Right renal pelvis (tissue), 4 donors: ENCODE measurements around the gene ZNF419. TPM values are rescaled to one million over a fixed set of nuclear protein-coding genes. Genes with fewer than 3 reads are reported as not detected.
"Not testable (repeated sequence)": the region's sequence is repeated elsewhere in the genome, so short reads cannot be mapped to it uniquely, and the experiment has no call there.

Experiments
- DNase-seq, 4 donors: peaks; one replicate each; pipeline ENCODE4 v3.0.0-alpha.2; 2013; ENCODE audit warnings: low read depth in 4 of 4, low spot score in 3 of 4, missing footprints in 1 of 4
- polyA plus RNA-seq, 4 donors: library from polyadenylated mRNA; unstranded; fragments of 120-200 nt; gene quantifications; one replicate each; pipeline ENCODE4 v1.2.1, GENCODE V29; 2013; ENCODE audit not compliant: insufficient read length in 4 of 4

ZNF419 gene
- polyA plus RNA-seq, result 10 to 100 TPM; 17.4 to 24.3 (median 20.8) TPM

DNA sequence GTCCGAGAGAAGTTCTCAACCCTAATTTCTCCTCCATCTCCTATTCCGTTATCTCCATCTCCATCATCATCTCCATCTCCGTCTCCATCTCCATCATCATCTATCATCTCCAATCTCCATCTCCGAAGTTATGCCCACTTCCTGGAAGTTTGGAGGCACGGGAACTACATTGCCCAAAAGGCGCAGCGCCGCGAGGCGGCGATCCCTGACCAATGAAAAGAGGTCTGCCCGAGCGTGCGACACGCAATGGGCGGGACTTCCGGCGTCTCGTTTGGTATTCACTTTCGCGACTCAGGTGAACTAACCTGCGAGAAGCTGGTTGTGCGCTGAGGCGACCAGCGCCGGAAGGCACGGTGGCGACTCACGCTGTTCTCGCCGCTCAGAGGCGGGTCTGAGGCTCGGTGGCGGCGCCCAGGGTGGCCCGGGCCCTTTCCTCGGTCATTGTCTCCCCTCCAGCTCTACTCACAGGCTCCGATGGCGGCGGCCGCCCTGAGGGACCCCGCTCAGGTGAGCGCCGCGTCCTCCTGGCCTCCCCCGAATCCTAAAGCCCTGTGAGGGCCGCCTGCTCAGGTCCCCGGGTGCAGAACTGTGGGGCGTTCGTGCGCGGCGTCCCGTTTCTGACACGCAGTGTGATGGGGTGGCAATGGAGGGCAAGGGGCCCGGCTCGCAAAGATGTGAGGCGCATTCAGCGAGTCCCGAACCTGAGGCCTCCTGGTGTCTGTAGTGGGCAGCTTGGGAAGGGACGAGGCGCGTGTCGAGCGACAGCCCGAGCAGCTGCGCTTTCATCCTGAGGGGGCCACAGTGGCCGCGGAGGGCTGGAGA is at the start of gene ZNF419:
Gene ZNF419, plus strand, starts transcription at position 274 of the 822 bp plus-strand sequence. Its CDS starts 201 bp downstream, at position 475.
- DNase-seq, result peak; percentile 84 to 90 (median 86)

DNA sequence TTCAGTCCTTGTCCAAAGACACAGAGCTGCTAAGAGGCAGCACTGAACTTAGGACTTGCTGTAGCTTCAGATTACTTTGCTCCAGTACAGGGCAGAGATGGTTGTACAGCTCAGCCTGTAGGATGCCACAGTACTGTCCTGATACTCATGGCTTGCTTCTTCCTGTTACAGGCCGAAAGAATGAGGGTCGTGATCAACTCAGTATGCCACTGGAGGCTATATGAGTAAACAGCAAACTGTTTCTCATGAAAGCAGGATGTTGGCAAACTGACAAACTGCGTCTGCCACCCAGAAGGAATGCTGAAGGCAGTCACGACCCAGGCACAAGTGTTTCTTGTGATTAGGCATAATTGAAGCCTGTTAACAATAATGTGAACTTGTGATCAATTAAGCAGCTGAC is 49.6 kb upstream of the ZNF419 start:
- no peak for DNase-seq

DNA sequence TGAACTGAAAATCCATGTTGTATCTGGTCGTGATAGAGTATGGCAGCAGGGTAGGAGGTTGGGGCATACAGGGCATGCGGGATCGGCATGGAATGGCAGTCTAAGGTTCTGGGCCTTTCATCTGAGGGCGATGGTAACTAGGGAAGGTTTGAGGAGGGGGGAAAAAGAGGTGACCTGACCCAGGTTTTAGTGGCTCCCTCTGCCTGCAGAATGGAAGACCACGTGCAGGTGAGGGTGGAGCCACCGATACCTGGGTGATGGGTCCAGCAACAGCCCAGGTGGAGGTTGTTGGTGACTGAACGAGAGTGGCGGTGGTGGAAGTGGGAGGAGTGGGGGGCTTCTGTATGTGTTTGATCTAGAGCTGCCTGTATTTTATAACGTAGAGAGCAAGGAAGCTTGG is 48.6 kb upstream of the ZNF419 start:
- DNase-seq, result no peak

DNA sequence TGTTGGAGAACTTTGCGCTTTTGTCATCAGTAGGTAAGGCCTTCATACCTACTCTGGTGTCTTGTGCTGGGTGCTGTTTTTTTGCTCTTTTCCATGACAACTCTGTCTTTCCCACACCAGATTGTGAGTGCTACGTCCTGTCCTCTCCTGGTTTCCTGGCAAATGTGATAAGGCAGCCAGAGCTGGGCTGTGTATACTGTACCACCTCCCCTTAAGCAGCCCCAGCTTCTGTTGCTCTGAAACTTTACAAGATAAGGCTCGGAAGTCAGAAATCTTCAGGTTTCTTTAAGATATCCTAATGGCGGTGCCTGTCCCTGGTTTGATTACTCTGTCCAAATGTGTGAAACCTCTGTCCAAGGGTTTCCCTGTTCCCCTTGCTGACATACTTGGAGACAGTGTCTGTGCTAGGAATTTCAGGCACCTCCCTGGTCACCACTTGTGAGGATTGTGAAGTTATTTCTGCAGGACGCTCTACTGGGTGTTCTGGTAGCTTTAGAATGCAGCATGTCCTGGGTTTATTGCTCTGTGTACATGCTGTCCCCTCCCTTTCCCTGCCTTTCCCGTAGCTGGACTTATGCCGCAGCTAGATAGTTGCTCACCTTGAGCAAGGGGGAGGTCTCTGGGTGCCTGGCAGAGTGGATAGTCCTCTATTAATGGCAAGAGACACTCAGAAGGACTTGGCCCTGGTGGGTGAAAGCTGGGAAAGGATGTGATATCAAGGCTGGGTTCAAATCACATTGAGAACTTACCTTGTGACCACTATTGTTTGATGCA is 45.4 kb upstream of the ZNF419 start:
- no peak for DNase-seq

DNA sequence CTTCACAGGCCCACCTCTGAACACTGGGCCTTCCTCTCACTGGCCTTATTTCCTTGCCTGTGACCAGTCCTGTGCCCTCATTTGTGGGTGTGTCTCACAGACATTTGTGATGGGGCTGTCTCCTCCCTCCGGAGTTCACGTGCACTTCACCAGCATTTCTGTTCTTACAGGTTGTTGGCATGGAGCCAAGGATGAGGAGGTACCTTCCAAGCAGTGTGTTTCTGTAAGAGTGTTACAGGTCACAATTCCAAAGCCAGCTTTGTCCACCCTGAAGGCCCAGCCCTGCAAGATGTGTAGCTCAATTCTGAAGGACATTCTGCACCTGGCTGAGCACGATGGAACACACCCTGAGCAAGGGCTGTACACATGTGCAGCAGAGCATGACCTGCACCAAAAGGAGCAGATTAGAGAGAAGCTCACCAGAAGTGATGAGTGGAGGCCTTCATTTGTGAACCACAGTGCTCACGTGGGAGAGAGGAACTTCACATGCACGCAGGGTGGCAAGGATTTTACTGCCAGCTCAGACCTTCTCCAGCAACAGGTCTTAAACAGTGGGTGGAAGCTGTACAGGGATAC is 44.3 kb upstream of the ZNF419 start:
- DNase-seq, result no peak

DNA sequence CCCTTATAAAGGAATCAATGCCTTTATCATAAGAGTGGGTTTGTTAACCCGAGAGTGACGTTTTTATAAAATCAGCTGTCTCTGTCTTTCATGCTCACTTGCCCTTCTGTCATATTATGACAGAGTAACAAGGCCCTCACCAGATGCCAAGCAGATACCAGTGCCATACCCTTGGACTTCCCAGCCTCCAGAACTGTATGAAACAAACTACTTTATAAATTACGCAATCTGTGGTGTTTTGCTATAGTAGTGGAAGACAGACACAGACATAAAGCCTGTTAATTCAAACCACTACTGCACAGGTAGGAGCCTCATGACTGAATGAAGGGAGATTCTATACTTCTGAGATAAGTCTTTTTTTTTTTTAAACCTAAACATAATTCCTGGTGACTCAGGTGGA is 35.2 kb upstream of the ZNF419 start:
- no peak for DNase-seq

DNA sequence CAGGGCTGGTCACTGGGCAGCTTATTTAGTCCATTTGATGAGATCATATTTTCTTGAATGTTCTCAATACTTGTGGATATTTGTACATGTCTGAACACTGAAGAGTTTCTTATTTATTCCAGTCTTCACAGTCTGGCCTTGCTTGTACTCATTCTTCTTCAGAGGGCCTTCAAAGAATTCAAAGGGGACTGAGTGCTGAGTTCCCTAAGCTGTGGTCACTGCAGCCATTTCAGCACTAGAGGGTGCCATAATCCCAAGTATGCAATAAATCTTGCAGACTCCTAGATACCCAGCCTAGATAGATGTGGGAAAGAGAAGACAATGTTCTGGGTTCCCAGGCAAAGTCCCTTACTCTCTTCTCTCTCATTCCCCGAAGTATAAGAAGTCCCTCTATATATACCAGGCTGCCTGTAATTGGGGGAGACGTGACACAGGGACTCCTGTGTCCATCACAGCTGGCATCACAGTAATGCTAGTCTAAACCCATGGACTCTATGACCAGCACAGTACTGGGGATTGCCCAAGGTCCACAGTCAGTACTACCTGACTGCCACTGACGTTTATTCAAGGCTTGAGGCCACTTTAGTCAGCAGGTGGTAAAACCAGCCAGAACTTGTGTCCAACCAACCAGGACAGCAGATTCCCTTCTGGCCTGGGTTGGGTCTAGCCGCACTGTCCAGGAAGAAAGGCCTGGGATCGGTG is 21.7 kb upstream of the ZNF419 start:
- no peak for DNase-seq

DNA sequence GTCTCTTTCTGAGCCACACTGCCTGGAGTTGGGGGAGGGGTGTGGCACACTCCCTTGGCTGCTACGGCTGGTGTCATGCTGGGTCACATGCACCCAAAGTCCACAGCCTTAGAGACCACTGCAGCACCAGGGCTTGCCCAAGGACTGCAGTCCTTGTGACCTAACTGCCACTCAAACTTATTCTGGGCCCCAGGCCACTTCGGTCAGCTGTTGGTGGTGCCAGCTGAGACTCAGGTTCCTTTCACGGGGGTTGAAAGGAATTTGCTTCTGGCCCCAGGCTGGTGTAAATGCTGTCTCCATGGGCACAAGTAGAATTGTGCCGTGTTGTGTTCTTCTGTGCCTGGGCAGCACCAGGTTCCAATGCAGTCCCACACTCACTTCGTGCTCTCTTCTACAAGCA is 21.1 kb upstream of the ZNF419 start:
- no peak for DNase-seq

DNA sequence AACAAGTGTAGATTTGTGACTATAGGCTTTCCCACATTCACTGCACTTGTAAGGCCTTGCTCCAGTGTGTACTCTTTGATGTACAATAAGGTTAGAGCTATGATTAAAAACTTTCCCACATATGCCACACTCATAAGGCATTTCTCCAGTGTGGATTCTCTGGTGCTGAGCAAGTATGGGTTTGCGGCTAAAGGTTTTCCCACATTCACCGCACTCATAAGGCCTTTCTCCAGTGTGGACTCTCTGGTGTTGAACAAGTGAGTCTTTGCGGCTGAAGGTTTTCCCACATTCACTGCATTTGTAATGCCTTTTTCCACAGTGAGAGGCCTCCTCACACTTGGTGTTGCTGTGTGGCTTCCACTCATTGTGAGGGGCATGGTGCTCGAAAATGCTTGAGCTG is 13.9 kb upstream of the ZNF419 start:
- DNase-seq, result no peak

DNA sequence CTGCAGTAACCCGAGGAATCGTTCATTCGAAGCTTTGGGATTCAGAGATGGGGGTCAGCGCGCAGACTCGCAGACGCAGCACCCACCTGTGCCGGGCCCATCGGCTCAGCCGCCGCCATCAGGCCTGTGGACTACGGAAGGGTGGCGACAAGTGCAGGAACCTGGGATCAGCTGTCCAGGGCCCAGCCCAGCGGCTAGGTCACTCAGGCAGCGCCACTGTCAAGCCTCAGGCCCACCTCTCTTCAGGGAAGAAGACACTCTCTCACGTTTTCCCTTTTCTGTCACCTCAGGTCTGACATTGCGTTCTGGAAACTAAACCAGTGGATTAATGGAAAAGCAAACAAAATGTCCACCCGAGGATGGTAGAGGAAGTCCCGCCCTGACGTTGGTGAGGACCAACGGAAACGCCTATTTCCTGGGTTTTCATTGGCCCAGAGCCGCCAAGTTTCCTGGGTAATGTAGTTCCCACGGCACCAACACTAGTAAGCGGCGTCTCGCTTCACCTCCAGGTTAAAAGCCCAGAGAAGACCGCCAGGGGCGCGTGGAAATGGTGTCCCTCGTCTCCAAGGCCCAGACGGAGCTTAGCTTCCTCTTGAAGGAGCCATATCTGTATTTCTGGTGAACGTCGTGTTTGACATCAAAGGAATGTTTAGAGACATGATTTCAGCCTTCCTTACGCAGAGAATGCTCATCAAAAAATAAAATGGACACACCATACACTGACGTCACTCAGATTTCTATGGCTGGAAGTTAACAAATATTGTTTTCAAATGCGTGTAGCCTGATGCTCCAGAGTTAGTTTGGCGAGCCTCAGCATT is 10.2 kb upstream of the ZNF419 start, which contains the start of gene ZNF772:
Gene ZNF772, minus strand, starts transcription at position 376 of the 818 bp plus-strand sequence. Its CDS starts 257 bp downstream, at position 119.
- DNase-seq, result peak; percentile 84 to 93 (median 92)

DNA sequence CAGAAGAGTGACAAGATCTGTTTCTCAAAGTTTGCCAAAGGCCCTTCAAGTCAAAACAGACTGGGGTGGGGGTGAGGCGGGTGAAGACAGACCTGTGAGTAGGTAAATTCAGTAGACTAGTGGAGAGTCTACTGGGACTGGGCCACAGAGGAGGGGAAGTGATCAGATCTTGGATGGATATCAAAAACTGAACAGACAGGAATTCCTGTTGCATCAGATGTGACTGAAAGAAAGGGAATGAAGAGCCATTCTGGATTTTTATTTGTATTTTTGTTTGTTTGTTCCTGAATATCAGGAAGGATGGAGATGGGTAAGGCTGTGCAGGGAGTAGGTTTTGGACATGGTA is 722 bp downstream of the ZNF419 start:
- not testable (repeated sequence) for DNase-seq

DNA sequence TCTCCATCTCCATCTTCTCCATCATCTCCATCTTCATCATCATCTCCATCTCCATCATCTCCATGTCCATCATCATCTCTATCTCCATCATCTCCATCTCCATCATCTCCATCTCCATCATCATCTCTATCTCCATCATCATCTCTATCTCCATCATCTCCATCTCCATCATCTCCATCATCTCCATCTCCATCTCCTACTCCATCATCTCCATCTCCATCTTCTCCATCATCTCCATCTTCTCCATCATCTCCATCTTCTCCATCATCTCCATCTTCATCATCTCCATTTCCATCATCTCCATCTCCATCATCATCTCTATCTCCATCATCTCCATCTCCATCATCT is 11.8 kb downstream of the ZNF419 start:
- not testable (repeated sequence) for DNase-seq

DNA sequence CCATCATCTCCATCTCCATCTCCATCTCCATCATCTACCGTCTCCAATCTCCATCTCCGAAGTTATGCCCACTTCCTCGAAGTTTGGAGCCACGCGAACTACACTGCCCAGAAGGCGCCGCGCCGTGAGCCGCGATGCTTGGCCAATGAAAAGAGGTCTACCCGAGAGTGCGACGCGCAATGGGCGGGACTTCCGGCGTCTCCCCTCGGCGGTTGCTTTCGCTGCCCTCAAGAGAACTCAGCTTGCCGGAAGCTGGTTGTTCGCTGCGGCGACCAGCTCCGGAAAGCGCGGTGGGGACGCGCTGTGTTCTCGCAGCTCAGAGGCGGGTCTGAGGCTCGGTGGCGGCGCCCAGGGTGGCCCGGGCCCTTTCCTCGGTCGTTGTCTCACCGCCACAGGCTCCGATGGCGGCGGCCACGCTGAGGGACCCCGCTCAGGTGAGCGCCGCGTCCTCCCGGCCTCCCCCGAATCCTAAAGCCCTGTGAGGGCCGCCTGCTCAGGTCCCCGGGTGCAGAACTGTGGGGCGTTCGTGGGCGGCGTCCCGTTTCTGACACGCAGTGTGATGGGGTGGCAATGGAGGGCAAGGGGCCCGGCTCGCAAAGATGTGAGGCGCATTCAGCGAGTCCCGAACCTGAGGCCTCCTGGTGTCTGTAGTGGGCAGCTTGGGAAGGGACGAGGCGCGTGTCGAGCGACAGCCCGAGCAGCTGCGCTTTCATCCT is 12.3 kb downstream of the ZNF419 start, which contains the start of gene ZNF773:
Gene ZNF773, plus strand, starts transcription at position 259 of the 716 bp plus-strand sequence. Its CDS starts 143 bp downstream, at position 402.
- DNase-seq, result peak; percentile 86 to 91 (median 90)

DNA sequence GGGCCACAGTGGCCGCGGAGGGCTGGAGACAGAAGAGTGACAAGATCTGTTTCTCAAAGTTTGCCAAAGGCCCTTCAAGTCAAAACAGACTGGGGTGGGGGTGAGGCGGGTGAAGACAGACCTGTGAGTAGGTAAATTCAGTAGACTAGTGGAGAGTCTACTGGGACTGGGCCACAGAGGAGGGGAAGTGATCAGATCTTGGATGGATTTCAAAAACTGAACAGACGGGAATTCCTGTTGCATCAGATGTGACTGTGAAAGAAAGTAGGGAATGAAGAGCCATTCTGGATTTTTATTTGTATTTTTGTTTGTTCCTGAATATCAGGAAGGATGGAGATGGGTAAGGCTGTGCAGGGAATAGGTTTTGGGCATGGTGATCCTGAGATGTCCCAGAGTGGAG is 12.8 kb downstream of the ZNF419 start:
- DNase-seq, result not testable (repeated sequence)

DNA sequence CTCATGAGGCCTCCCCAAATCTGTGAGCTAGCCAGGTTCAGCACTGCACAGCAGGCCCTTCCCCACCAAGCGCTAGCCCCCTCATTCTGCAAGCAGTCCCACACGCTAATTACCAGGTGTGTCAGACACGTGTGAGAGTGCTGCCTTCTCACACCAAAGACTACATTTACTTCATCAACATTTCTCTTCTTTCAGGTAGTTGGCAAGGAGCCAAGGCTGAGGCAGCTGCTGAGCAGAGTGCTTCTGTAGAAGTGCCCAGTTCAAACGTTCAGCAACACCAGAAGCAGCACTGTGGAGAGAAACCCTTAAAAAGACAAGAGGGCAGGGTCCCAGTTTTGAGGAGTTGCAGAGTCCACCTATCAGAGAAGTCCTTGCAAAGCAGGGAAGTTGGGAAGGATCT is 18.6 kb downstream of the ZNF419 start:
- DNase-seq, result no peak

DNA sequence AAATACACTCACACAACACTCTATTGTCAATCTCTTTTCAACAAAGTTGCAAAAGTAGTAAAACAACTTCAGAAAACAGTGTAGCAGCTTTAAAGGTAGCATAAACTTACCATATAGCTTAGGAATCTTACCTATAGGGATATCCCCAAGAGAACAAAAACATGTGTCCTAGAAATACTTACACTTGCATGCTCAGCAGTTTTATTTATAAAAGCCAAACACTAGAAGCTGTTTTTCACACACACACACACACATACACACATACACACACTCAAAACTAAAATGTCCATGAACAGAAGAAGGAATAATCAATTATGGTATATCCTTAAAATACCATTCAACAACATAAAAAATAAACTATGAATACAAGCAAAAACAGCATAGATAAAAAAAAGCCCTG is 23.9 kb downstream of the ZNF419 start:
- no peak for DNase-seq

DNA sequence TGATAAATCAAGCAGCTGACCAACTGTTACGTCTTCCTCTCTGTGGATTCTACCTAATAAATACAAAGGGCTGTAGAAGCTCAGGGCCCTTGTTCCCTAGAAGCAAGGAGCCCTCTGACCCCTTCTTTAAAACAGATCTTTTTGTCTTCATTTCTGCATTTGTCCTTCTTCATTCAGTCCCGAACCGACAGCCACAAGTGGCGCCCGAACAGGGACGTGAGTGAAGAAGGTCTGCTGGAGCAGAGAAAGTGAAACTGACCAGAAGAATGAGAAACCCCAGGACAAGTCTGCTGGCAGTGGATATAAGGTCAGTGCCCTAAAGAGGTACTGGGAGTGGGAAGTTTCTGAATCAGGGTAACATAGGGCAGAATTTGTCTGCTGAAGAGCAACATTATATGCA is 25.3 kb downstream of the ZNF419 start:
- DNase-seq, result no peak

DNA sequence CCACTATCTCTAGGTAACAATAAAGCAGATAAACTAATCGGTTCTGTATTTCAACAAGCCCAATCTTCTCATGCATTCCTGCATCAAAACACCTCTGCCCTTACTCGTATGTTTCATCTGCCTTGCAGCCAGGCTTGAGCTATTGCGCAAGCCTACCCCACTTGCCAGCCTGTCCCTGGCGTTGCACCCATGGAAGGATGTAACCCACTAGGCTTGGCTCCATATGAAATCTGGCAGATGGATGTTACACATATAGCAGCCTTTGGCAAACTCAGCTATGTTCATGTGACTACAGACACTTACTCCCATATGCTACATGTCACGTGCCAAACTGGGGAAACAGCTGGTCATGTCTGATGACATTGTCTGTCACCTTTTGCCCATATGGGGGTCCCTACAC is 27.7 kb downstream of the ZNF419 start:
- DNase-seq, result no peak

DNA sequence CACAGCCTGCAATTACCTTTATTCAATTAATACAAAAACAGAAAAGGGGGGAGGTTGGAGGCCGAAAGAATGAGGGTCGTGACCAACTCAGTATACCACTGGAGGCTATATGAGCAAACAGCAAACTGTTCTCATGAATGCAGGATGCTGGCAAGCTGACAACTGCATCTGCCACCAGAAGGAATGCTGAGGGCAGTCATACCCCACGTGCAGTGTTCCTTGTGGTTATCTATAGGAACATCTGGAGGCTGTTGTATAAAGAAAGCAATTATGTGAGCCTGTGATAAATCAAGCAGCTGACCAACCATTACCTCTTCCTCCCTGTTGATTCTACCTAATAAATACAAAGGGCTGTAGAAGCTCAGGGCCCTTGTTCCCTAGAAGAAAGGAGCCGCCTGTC is 30.5 kb downstream of the ZNF419 start:
- DNase-seq, result not testable (repeated sequence)
